BLaER1 (cell line): ENCODE measurements around the gene SSH2.
A peak's percentile ranks its signal among the peaks of the same experiment; 100 is the strongest.
"Not testable (repeated sequence)": the region's sequence is repeated elsewhere in the genome, so short reads cannot be mapped to it uniquely, and the experiment has no call there.

Experiments used
- H3K27ac ChIP-seq: shearing (Covaris generic); formaldehyde crosslinking; 2 replicates; pipeline ENCODE4 v1.8.1; 2022
- H3K27me3 ChIP-seq: shearing (Covaris generic); formaldehyde crosslinking; 2 replicates; pipeline ENCODE4 v1.8.1; 2022
- H3K36me3 ChIP-seq: shearing (Covaris generic); formaldehyde crosslinking; 2 replicates; pipeline ENCODE4 v1.8.1; 2022
- H3K4me1 ChIP-seq: shearing (Covaris generic); formaldehyde crosslinking; 2 replicates; pipeline ENCODE4 v1.8.1; 2022
- H3K4me2 ChIP-seq: shearing (Covaris generic); formaldehyde crosslinking; 2 replicates; pipeline ENCODE4 v1.8.1; 2022
- H3K4me3 ChIP-seq: shearing (Covaris generic); formaldehyde crosslinking; 2 replicates; pipeline ENCODE4 v1.8.1; 2022
- H3K9ac ChIP-seq: shearing (Covaris generic); formaldehyde crosslinking; 2 replicates; pipeline ENCODE4 v1.8.1; 2022
- H3K9me3 ChIP-seq: shearing (Covaris generic); formaldehyde crosslinking; 2 replicates; pipeline ENCODE4 v1.8.1; 2022
- H4K20me1 ChIP-seq: shearing (Covaris generic); formaldehyde crosslinking; 2 replicates; pipeline ENCODE4 v1.8.1; 2022
- Cebpa-rat ChIP-seq: shearing (Covaris generic); IDR thresholded peaks from 2 replicates; pipeline ENCODE4 v1.8.1; 2022

The SSH2 gene

GRCh38 chr17:29687596-29687995, 242.4 kb downstream of the SSH2 start:
- peaks cover 31% of the 10 kb centered on the region for H3K4me1 ChIP-seq
- no peaks in the 10 kb centered on the region for H3K9me3 ChIP-seq
- H3K4me2 ChIP-seq, result no peak overlapping the region
- no peaks in the 10 kb centered on the region for H3K27me3 ChIP-seq
- H3K4me3 ChIP-seq, result no peak overlapping the region
- H3K9ac ChIP-seq, result no peak overlapping the region
- no peak overlapping the region for H3K27ac ChIP-seq
- H4K20me1 ChIP-seq, result no peaks in the 10 kb centered on the region
- TF ChIP-seq Cebpa-rat, result no peak
- peaks cover 59% of the 10 kb centered on the region for H3K36me3 ChIP-seq

- Histone ChIP-seq H3K27me3 (no peaks in the 10 kb centered on the region), H3K36me3 (peaks cover 54% of the 10 kb centered on the region), H3K9me3 (no peaks in the 10 kb centered on the region), H3K4me2 (no peak overlapping the region), H3K9ac (no peak overlapping the region), H4K20me1 (no peaks in the 10 kb centered on the region), H3K4me1 (peaks cover 36% of the 10 kb centered on the region), H3K27ac (no peak overlapping the region), H3K4me3 (no peak overlapping the region)
- no peak for TF ChIP-seq Cebpa-rat
These were observed 242.9 kb downstream of the SSH2 start for GRCh38 chr17:29686993-29687590.

- Histone ChIP-seq H3K36me3 (peaks cover 36% of the 10 kb centered on the region), H3K9me3 (no peaks in the 10 kb centered on the region), H3K4me3 (no peak overlapping the region), H4K20me1 (no peaks in the 10 kb centered on the region), H3K9ac (peak overlapping the region; percentile 66; the same call in 1 of the 2 replicates), H3K4me1 (peaks cover 59% of the 10 kb centered on the region), H3K27ac (peak overlapping the region; percentile 96), H3K27me3 (no peaks in the 10 kb centered on the region), H3K4me2 (peak overlapping the region; percentile 76)
- no peak for TF ChIP-seq Cebpa-rat
These were observed 246.5 kb downstream of the SSH2 start for GRCh38 chr17:29683481-29683880.

GRCh38 chr17:29682987-29683386, 247.0 kb downstream of the SSH2 start:
- Histone ChIP-seq H4K20me1 (no peaks in the 10 kb centered on the region), H3K36me3 (peaks cover 31% of the 10 kb centered on the region), H3K4me1 (peaks cover 64% of the 10 kb centered on the region), H3K9ac (peak overlapping the region; percentile 66), H3K4me3 (no peak overlapping the region), H3K9me3 (no peaks in the 10 kb centered on the region), H3K27me3 (no peaks in the 10 kb centered on the region), H3K4me2 (peak overlapping the region; percentile 76), H3K27ac (peak overlapping the region; percentile 96)
- TF ChIP-seq Cebpa-rat, result no peak

- Histone ChIP-seq H4K20me1 (no peaks in the 10 kb centered on the region), H3K27ac (peak overlapping the region; percentile 96), H3K4me3 (no peak overlapping the region), H3K4me1 (peaks cover 73% of the 10 kb centered on the region), H3K9ac (peak overlapping the region; percentile 66), H3K9me3 (no peaks in the 10 kb centered on the region), H3K4me2 (peak overlapping the region; percentile 76), H3K27me3 (no peaks in the 10 kb centered on the region), H3K36me3 (peaks cover 21% of the 10 kb centered on the region)
- TF ChIP-seq Cebpa-rat, result no peak
These were observed 248.0 kb downstream of the SSH2 start for GRCh38 chr17:29682054-29682453.

GRCh38 chr17:29677824-29678223, 252.2 kb downstream of the SSH2 start:
- Histone ChIP-seq H3K4me2 (peak overlapping the region; percentile 79), H3K4me3 (peak overlapping the region; percentile 33; the same call in 1 of the 2 replicates), H3K27ac (peak overlapping the region; percentile 96), H3K9me3 (no peaks in the 10 kb centered on the region), H4K20me1 (no peaks in the 10 kb centered on the region), H3K4me1 (peaks cover 100% of the 10 kb centered on the region), H3K9ac (peak overlapping the region; percentile 85), H3K36me3 (peaks cover 17% of the 10 kb centered on the region; the same call in 1 of the 2 replicates), H3K27me3 (no peaks in the 10 kb centered on the region)
- no peak for TF ChIP-seq Cebpa-rat

- Histone ChIP-seq H3K27me3 (no peaks in the 10 kb centered on the region), H3K9me3 (no peaks in the 10 kb centered on the region), H3K4me2 (peak overlapping the region; percentile 79), H3K4me1 (peaks cover 100% of the 10 kb centered on the region), H4K20me1 (no peaks in the 10 kb centered on the region), H3K36me3 (peaks cover 22% of the 10 kb centered on the region; the same call in 1 of the 2 replicates), H3K4me3 (peak overlapping the region; percentile 48), H3K9ac (peak overlapping the region; percentile 85), H3K27ac (peak overlapping the region; percentile 96)
- peak; percentile 49; the same call in 1 of the 2 replicates for TF ChIP-seq Cebpa-rat
These were observed 252.7 kb downstream of the SSH2 start for GRCh38 chr17:29677221-29677791.

- Histone ChIP-seq H3K9ac (peak overlapping the region; percentile 85), H3K4me3 (peak overlapping the region; percentile 48), H3K4me2 (peak overlapping the region; percentile 79), H3K4me1 (peaks cover 94% of the 10 kb centered on the region), H3K27ac (peak overlapping the region; percentile 96), H3K36me3 (peaks cover 36% of the 10 kb centered on the region)
- H3K9me3 ChIP-seq, H3K27me3 ChIP-seq, H4K20me1 ChIP-seq: not testable (repeated sequence)
These were observed 254.1 kb downstream of the SSH2 start for GRCh38 chr17:29675961-29676360.

GRCh38 chr17:29674281-29674680, 255.7 kb downstream of the SSH2 start:
- peak; percentile 91 for TF ChIP-seq Cebpa-rat
- Histone ChIP-seq H3K4me1 (peaks cover 77% of the 10 kb centered on the region), H3K27ac (peak overlapping the region; percentile 96), H3K4me3 (peak overlapping the region; percentile 48; the same call in 1 of the 2 replicates), H3K9me3 (no peaks in the 10 kb centered on the region), H3K27me3 (no peaks in the 10 kb centered on the region), H3K36me3 (peaks cover 48% of the 10 kb centered on the region), H4K20me1 (no peaks in the 10 kb centered on the region), H3K4me2 (peak overlapping the region; percentile 79), H3K9ac (peak overlapping the region; percentile 85)

GRCh38 chr17:29671661-29672060, 258.4 kb downstream of the SSH2 start:
- H3K9me3 ChIP-seq, result no peaks in the 10 kb centered on the region
- no peaks in the 10 kb centered on the region for H3K27me3 ChIP-seq
- peak overlapping the region; percentile 96 for H3K27ac ChIP-seq
- H3K9ac ChIP-seq, result no peak overlapping the region
- no peak overlapping the region for H3K4me3 ChIP-seq
- peaks cover 51% of the 10 kb centered on the region for H3K4me1 ChIP-seq
- H4K20me1 ChIP-seq, result no peaks in the 10 kb centered on the region
- H3K36me3 ChIP-seq, result peaks cover 74% of the 10 kb centered on the region
- TF ChIP-seq Cebpa-rat, result no peak
- H3K4me2 ChIP-seq, result 0 out of 2 replicates have a peak overlapping the region, but pooled peaks have one; percentile 10
